Measurements from ENCODE around the gene OR9Q1. TPM values are rescaled to one million over a fixed set of nuclear protein-coding genes. Genes with fewer than 3 reads are reported as not detected.

The OR9Q1 gene
- total and polyA plus RNA-seq, 2 of the 13 experiments (the other 11 are each of a cell fraction or from before 2014, with no cell fraction given), result not detected

- Histone ChIP-seq H2AFZ (ENCODE audit: low read length) (no peak overlapping the region), H4K20me1 (ENCODE audit: insufficient read depth, low read length) (no peaks in the 10 kb centered on the region), H3K79me2 (ENCODE audit: insufficient read depth, low read length) (no peaks in the 10 kb centered on the region), H3K4me2 (ENCODE audit: low read depth, low read length) (no peak overlapping the region), H3K9ac (ENCODE audit: insufficient read depth, low read depth, low read length) (no peak overlapping the region), H3K27ac (ENCODE audit: extremely low read length, insufficient read depth, low read length) (no peak overlapping the region), H3K27me3 (ENCODE audit: control insufficient read depth in 1 of 2, insufficient read depth in 2 of 2, low read length in 2 of 2) (no peaks in the 10 kb centered on the region), H3K36me3 (replicated peaks in 1 of 2; ENCODE audit: control insufficient read depth in 1 of 2, insufficient read depth in 2 of 2, low read length in 2 of 2) (no peaks in the 10 kb centered on the region), H3K4me3 (replicated peaks in 1 of 3; ENCODE audit: insufficient read depth in 1 of 3, low read depth in 2 of 3, low read length in 3 of 3) (no peak overlapping the region), H3K9me3 (ENCODE audit: low read length) (no peaks in the 10 kb centered on the region), H3K4me1 (ENCODE audit: insufficient read depth, low read length) (peaks cover 53% of the 10 kb centered on the region)
- DNase-seq (ENCODE audit: low spot score) (no peak), FAIRE-seq (no peak), ATAC-seq (no peak)
- TF ChIP-seq GATAD1 (CRISPR knock-in tag; IDR thresholded peaks at IDR 0.05) (no peak), ZNF275 (CRISPR knock-in tag; IDR thresholded peaks at IDR 0.05; ENCODE audit: borderline replicate concordance) (no peak), YEATS2 (CRISPR knock-in tag; IDR thresholded peaks at IDR 0.05; ENCODE audit: borderline replicate concordance) (no peak), KIAA2018 (CRISPR knock-in tag; IDR thresholded peaks at IDR 0.05; ENCODE audit: borderline replicate concordance) (no peak), FOXP1 (IDR thresholded peaks at IDR 0.05) (no peak), FOXP1 (CRISPR knock-in tag; IDR thresholded peaks at IDR 0.05) (no peak), ATF3 (CRISPR knock-in tag; IDR thresholded peaks at IDR 0.05) (no peak)
- WGBS (ENCODE audit: low lambda C conversion rate), result 93% methylated on average over 3 of the region's 3 CpGs
- in situ Hi-C loops (cut with HindIII; ENCODE audit: extremely low pct_ligation_motif_present, low pct_unique_long_range_greater_than_20kb) (no loop called here), intact Hi-C loops (cut with micrococcal nuclease; ENCODE audit: unreplicated experiment) (no loop called here)
- CTCF ChIA-PET (ENCODE audit: low intra/inter-chr PET ratio, low total read pairs), result no interaction called here
- POLR2A ChIA-PET, result no interaction called here
- BruUV-seq (replicated peaks), result no TSS peak
Measured at GRCh38 chr11:57981536-57981935, 42.1 kb upstream of the OR9Q1 start.
